ENCODE data around the gene FHAD1.

DNA sequence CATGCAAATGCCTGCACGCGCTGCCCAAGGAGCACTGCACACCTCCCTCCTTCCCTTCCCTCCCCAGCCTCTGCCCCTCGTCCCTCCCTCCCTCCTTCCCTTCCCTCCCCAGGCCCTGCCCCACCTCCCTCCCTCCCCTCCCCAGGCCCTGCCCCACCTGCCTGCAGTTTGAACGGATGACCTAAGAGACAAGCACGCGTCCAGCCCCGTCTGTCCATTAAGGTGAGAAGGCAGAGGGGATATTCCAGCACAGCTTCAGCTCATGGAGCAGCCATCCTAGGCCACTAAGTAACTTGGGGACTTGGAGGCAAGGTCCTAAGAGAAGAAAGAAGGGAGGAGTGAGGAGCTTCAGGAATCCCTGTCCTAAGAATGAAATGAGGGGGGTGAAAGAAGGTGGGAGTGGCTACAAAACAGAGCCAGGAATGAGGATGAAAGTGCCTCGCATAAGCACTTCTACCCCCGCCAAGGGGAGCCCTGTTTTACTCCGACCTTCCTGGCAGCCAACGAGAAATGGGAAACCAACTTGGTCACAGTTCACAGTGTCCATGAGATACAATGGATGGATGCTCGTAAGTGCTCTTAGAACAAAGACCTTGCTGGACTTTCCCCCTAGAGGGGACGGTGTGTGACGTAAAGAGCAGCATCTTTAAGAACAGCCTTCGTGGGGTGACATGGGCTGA lies 141.3 kb downstream of the FHAD1 start:
- TF ChIP-seq, protein P1, sequence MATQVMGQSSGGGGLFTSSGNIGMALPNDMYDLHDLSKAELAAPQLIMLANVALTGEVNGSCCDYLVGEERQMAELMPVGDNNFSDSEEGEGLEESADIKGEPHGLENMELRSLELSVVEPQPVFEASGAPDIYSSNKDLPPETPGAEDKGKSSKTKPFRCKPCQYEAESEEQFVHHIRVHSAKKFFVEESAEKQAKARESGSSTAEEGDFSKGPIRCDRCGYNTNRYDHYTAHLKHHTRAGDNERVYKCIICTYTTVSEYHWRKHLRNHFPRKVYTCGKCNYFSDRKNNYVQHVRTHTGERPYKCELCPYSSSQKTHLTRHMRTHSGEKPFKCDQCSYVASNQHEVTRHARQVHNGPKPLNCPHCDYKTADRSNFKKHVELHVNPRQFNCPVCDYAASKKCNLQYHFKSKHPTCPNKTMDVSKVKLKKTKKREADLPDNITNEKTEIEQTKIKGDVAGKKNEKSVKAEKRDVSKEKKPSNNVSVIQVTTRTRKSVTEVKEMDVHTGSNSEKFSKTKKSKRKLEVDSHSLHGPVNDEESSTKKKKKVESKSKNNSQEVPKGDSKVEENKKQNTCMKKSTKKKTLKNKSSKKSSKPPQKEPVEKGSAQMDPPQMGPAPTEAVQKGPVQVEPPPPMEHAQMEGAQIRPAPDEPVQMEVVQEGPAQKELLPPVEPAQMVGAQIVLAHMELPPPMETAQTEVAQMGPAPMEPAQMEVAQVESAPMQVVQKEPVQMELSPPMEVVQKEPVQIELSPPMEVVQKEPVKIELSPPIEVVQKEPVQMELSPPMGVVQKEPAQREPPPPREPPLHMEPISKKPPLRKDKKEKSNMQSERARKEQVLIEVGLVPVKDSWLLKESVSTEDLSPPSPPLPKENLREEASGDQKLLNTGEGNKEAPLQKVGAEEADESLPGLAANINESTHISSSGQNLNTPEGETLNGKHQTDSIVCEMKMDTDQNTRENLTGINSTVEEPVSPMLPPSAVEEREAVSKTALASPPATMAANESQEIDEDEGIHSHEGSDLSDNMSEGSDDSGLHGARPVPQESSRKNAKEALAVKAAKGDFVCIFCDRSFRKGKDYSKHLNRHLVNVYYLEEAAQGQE (IDR thresholded peaks at IDR 0.05; ENCODE audit: low read depth) = no peak
- TF ChIP-seq, protein P2, sequence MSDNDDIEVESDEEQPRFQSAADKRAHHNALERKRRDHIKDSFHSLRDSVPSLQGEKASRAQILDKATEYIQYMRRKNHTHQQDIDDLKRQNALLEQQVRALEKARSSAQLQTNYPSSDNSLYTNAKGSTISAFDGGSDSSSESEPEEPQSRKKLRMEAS (IDR thresholded peaks at IDR 0.05) = no peak
- TF ChIP-seq FOXM1 (IDR thresholded peaks at IDR 0.05; ENCODE audit: borderline replicate concordance, low read depth) (no peak), CEBPB (IDR thresholded peaks at IDR 0.05) (no peak), NFIC (IDR thresholded peaks at IDR 0.05) (no peak), EP300 (IDR thresholded peaks at IDR 0.05; ENCODE audit: borderline replicate concordance) (no peak), TAF1 (IDR thresholded peaks at IDR 0.05; ENCODE audit: low read depth) (no peak), RAD21 (IDR thresholded peaks at IDR 0.05; ENCODE audit: low read depth) (no peak), YY1 (IDR thresholded peaks at IDR 0.05; ENCODE audit: low read depth) (no peak)
- TF ChIP-seq, protein P3, sequence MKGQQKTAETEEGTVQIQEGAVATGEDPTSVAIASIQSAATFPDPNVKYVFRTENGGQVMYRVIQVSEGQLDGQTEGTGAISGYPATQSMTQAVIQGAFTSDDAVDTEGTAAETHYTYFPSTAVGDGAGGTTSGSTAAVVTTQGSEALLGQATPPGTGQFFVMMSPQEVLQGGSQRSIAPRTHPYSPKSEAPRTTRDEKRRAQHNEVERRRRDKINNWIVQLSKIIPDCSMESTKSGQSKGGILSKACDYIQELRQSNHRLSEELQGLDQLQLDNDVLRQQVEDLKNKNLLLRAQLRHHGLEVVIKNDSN (IDR thresholded peaks at IDR 0.05) = no peak
